HEK293T (cell line): ENCODE data around the gene SSTR4.
"Not testable (repeated sequence)": the region's sequence is repeated elsewhere in the genome, so short reads cannot be mapped to it uniquely, and the experiment has no call there.

Experiments
- CTCF ChIA-PET: fragments of 350-600 bp; formaldehyde crosslinking; extraction: SDS; loops from one replicate; lab custom pipeline; 2021; ENCODE audit warnings: antibody characterized with exemption, inconsistent platforms; lab: Yijun Ruan, JAX
- POLR2A ChIA-PET: fragments of 350-600 bp; formaldehyde crosslinking; extraction: SDS; loops from one replicate; lab custom pipeline; 2020; ENCODE audit warnings: antibody characterized with exemption, inconsistent platforms; lab: Yijun Ruan, JAX
- DNase-seq: peaks from one replicate; pipeline ENCODE4 v3.0.0; 2012; ENCODE audit warnings: mixed read lengths; ENCODE audit errors: extremely low spot score
- ARNT ChIP-seq: fragments of 450-650 bp; IDR thresholded peaks from 2 replicates; pipeline ENCODE4 v1.6.1; 2017; ENCODE audit warnings: mild to moderate bottlenecking
- BHLHE40 ChIP-seq: fragments of 450-650 bp; IDR thresholded peaks from 2 replicates; pipeline ENCODE4 v1.6.1; 2016; ENCODE audit warnings: mild to moderate bottlenecking, moderate library complexity, borderline replicate concordance
- ELF4 ChIP-seq: fragments of 450-650 bp; IDR thresholded peaks from 2 replicates; pipeline ENCODE4 v1.6.1; 2017; ENCODE audit warnings: antibody characterized with exemption
- FOXA1 ChIP-seq: fragments of 450-650 bp; IDR thresholded peaks from 2 replicates; pipeline ENCODE4 v1.6.1; 2016; ENCODE audit warnings: mild to moderate bottlenecking
- FOXK2 ChIP-seq: fragments of 450-650 bp; IDR thresholded peaks from 2 replicates; pipeline ENCODE4 v1.6.1; 2016; ENCODE audit warnings: mild to moderate bottlenecking
- FOXM1 ChIP-seq: fragments of 450-650 bp; IDR thresholded peaks from 2 replicates; pipeline ENCODE4 v1.6.1; 2017; ENCODE audit warnings: mild to moderate bottlenecking, borderline replicate concordance
- HDGF ChIP-seq: fragments of 450-650 bp; IDR thresholded peaks from 2 replicates; pipeline ENCODE4 v1.6.1; 2017; ENCODE audit warnings: antibody characterized with exemption, borderline replicate concordance
- L3MBTL2 ChIP-seq: fragments of 450-650 bp; conservative IDR thresholded peaks from 2 replicates; pipeline ENCODE4 v1.6.1; 2016; ENCODE audit warnings: mild to moderate bottlenecking
- LEF1 ChIP-seq: fragments of 450-650 bp; IDR thresholded peaks from 2 replicates; pipeline ENCODE4 v1.6.1; 2017; ENCODE audit warnings: mild to moderate bottlenecking, borderline replicate concordance
- NFRKB ChIP-seq: fragments of 450-650 bp; IDR thresholded peaks from 2 replicates; pipeline ENCODE4 v1.6.1; 2016; ENCODE audit warnings: mild to moderate bottlenecking, moderate library complexity
- SP1 ChIP-seq: fragments of 450-650 bp; IDR thresholded peaks from 2 replicates; pipeline ENCODE4 v1.6.1; 2017
- SUZ12 ChIP-seq: fragments of 450-650 bp; IDR thresholded peaks from 2 replicates; pipeline ENCODE4 v1.6.1; 2016; ENCODE audit warnings: mild to moderate bottlenecking
- TARDBP ChIP-seq: fragments of 450-650 bp; IDR thresholded peaks from 2 replicates; pipeline ENCODE4 v1.6.1; 2016
- ZNF384 ChIP-seq: fragments of 450-650 bp; IDR thresholded peaks from 2 replicates; pipeline ENCODE4 v1.6.1; 2016
- TF ChIP-seq, protein P1 (sequence below): fragments of 450-650 bp; IDR thresholded peaks from 2 replicates; pipeline ENCODE4 v1.6.1; 2016

The SSTR4 gene, protein sequence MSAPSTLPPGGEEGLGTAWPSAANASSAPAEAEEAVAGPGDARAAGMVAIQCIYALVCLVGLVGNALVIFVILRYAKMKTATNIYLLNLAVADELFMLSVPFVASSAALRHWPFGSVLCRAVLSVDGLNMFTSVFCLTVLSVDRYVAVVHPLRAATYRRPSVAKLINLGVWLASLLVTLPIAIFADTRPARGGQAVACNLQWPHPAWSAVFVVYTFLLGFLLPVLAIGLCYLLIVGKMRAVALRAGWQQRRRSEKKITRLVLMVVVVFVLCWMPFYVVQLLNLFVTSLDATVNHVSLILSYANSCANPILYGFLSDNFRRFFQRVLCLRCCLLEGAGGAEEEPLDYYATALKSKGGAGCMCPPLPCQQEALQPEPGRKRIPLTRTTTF

DNA sequence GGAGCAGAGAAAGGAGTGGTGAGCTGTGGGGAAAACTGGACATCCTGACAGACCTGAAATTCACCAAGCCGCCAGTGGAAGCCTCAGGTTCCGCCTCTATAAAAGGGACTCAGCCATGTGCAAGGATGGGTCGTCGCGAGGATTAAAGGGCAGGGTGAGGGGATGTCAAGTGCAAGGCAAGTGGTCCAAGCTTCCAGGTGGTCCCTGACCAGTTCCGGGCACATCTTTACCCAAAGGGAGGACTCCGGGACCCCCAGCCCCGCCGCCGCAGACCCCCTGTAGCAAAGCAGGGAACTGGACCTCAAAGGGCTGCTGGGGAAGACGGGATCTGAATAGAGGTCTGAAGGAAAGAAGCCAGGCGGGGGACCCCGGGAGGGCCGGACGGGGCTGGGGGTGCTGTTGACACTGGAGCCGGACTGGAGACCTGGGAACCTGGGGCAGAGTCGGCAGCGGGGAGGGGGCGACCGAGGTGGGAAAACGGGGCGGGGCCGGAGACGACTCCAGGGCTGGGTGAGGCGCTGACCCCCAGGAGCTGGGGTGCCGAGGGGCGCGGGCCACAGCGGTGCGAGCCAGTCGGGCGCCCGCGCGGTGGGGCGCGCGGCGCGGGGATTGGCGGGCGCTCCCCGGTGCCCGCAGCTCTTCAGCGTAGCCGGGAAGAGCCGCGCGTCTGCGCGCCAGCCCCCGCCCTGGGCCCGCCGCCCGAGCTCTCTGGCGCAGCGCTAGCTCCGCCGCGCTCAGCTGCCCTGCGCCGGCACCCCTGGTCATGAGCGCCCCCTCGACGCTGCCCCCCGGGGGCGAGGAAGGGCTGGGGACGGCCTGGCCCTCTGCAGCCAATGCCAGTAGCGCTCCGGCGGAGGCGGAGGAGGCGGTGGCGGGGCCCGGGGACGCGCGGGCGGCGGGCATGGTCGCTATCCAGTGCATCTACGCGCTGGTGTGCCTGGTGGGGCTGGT lies at the start of gene SSTR4:
SSTR4 (plus strand) TSS at position 592 of the 951 bp plus-strand sequence; CDS start at position 764, 172 bp downstream.
- no peak for DNase-seq
- ChIA-PET CTCF (no interaction called here), POLR2A (no interaction called here)
- TF ChIP-seq FOXM1 (no peak), HDGF (no peak), ZNF384 (no peak), L3MBTL2 (no peak), SUZ12 (no peak), NFRKB (no peak), TARDBP (no peak)

DNA sequence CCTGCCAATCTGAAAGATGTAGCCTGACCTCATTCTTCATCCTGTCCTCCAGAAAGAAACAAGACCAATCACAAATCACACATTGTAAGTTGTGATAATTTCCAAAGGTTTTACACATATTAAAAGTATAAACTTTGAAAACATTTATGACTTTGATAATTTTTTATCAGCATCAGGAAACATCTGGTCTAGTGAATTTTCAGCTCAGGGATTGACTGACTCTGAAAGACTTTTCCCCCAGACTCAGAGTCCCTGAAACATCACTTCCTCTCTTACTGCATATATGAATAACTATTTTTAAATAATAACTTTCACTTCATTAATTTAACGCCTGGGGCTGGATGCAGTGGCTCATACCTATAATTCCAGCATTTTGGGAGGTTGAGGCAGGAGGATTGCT lies 48.5 kb upstream of the SSTR4 start:
- no peak for TF ChIP-seq ELF4
- no peak for TF ChIP-seq SP1
- no peak for TF ChIP-seq FOXM1
- ChIA-PET CTCF (no interaction called here), POLR2A (no interaction called here)
- DNase-seq = no peak

DNA sequence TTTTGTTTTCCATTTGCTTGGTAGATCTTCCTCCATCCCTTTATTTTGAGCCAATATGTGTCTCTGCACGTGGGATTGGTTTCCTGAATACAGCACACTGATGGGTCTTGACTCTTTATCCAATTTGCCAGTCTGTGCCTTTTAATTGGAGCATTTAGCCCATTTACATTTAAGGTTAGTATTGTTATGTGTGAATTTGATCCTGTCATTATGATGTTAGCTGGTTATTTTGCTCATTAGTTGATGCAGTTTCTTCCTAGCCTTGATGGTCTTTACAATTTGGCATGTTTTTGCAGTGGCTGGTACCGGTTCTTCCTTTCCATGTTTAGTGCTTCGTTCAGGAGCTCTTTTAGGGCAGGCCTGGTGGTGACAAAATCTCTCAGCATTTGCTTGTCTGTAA lies 43.7 kb upstream of the SSTR4 start:
- CTCF ChIA-PET, POLR2A ChIA-PET, DNase-seq: not testable (repeated sequence)

DNA sequence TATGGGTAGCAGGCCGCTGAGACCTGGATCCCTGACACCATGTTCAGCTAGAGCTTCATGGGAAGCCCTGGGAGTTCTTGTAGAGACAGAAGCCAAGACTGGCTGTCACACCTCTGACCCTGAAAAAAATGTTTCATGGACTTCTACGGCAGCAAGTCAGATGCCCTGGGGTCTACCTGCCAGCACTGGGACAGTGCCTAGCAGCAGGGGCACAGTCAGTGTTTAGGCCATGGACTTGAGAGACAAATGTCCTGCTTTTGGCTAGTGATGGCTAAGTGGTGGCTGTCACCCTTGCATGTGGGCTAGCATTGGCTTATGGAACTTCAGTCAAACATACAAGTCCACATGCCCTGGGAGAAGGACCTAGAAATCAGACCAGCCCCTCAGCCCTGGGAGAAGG lies 41.3 kb upstream of the SSTR4 start:
- ChIA-PET CTCF (no interaction called here), POLR2A (no interaction called here)
- no peak for DNase-seq
- TF ChIP-seq HDGF = no peak
- TF ChIP-seq FOXA1 = no peak
- TF ChIP-seq ZNF384 = no peak
- TF ChIP-seq SP1 = no peak
- no peak for TF ChIP-seq BHLHE40

DNA sequence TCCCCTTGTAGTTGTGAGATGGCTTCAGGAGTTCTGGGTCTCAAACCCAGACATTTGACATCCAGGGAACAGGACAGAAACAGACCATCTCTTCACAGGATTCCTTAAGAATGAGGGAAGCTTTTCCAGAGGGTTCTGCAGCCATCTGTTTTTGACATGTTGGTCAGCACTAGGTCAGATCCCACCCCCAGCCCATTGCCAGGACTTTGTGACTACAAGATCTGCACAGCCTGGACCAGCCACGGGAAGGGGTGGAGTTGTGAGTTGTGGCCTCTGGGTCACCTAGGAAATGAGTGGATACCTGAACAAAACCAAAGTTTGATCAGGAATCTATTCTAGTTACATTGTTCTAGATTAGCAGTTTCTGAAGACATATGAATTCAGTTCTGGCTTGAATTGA lies 39.2 kb upstream of the SSTR4 start:
- ChIA-PET CTCF (no interaction called here), POLR2A (no interaction called here)
- TF ChIP-seq, protein P1, sequence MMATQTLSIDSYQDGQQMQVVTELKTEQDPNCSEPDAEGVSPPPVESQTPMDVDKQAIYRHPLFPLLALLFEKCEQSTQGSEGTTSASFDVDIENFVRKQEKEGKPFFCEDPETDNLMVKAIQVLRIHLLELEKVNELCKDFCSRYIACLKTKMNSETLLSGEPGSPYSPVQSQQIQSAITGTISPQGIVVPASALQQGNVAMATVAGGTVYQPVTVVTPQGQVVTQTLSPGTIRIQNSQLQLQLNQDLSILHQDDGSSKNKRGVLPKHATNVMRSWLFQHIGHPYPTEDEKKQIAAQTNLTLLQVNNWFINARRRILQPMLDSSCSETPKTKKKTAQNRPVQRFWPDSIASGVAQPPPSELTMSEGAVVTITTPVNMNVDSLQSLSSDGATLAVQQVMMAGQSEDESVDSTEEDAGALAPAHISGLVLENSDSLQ = no peak
- TF ChIP-seq FOXA1 (no peak), SUZ12 (no peak), ELF4 (no peak), FOXM1 (no peak), SP1 (no peak), FOXK2 (no peak), L3MBTL2 (no peak), ZNF384 (no peak), HDGF (no peak)
- DNase-seq = no peak

DNA sequence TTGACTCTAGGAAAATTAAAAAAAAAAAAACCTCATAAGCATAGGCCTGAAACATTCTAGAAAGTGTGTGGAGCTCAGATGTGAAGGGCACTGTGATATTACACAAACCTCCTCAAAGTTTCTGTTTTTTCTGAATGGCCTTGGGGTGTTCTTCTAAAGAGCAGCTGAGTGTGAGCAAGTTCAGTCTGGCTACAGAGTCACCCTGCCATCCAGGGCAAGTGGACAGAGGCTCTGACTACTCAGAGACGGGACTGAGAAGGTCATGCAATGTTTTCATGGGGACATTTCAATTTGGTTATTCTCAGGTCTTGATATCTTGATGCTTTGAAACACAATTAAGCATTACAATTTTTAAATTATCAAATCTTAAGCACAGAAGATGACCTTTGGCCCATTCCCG lies 36.6 kb upstream of the SSTR4 start:
- TF ChIP-seq FOXA1 = no peak
- no peak for TF ChIP-seq HDGF
- no peak for TF ChIP-seq ARNT
- no peak for TF ChIP-seq LEF1
- no peak for TF ChIP-seq FOXK2
- TF ChIP-seq SUZ12 = no peak
- TF ChIP-seq FOXM1 = no peak
- no peak for TF ChIP-seq ELF4
- TF ChIP-seq NFRKB = no peak
- TF ChIP-seq SP1 = no peak
- ChIA-PET CTCF (no interaction called here), POLR2A (no interaction called here)
- no peak for DNase-seq

DNA sequence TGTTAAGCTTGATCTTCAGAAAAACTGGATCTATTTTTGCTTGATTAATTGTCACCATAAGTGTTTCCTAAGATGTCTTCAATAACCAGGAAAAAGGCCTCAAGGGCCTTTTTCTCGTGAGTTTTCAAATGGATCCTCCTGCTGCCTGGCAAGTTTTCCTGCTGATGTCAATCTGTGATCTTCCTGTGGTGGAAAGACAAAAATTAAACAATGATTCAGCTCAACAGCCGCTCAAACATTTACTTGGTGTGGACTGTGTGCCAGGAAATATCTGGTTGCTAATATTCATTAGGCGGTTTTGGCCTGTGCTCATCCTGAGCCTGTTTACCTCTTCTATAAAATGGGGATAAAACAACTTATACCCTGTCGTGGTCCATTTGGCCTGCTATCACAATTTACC lies 35.4 kb upstream of the SSTR4 start:
- DNase-seq = no peak
- CTCF ChIA-PET = no interaction called here
- TF ChIP-seq TARDBP (no peak), NFRKB (no peak)
- TF ChIP-seq, protein P1 = no peak
- POLR2A ChIA-PET = no interaction called here
